HG03064 (cell line): Measurements from ENCODE around the gene FMOD.

Experiments
- ATAC-seq: cut with Tn5 transposase; IDR thresholded peaks from one replicate; pipeline ENCODE4 v1.9.1; 2021; ENCODE audit warnings: low read depth; ENCODE audit not compliant: unreplicated experiment

FMOD gene

GRCh38 chr1:203351037-203351625, at the start of gene FMOD:
TSS of gene FMOD (minus strand) at chr1:203351122. CDS start at chr1:203348270, 2,852 bp downstream.
- ATAC-seq, result no peak

GRCh38 chr1:203396595-203397194, 45.8 kb upstream of the FMOD start:
- no peak for ATAC-seq

- ATAC-seq, result no peak
Measured at GRCh38 chr1:203395751-203396150, 44.8 kb upstream of the FMOD start.

GRCh38 chr1:203390298-203390697, 39.4 kb upstream of the FMOD start:
- no peak for ATAC-seq

- ATAC-seq, result no peak
Measured at GRCh38 chr1:203388683-203389082, 37.8 kb upstream of the FMOD start.

GRCh38 chr1:203382026-203382425, 31.1 kb upstream of the FMOD start:
- no peak for ATAC-seq

GRCh38 chr1:203381151-203381751, 30.3 kb upstream of the FMOD start:
- ATAC-seq, result no peak

GRCh38 chr1:203380420-203381150, 29.7 kb upstream of the FMOD start:
- ATAC-seq, result no peak

GRCh38 chr1:203379825-203380224, 28.9 kb upstream of the FMOD start:
- ATAC-seq, result no peak

- no peak for ATAC-seq
Measured at GRCh38 chr1:203378556-203379245, 27.8 kb upstream of the FMOD start.

- ATAC-seq, result no peak
Measured at GRCh38 chr1:203373991-203374390, 23.1 kb upstream of the FMOD start.

GRCh38 chr1:203373002-203373401, 22.1 kb upstream of the FMOD start:
- ATAC-seq, result no peak

GRCh38 chr1:203371288-203371687, 20.4 kb upstream of the FMOD start:
- ATAC-seq, result no peak

GRCh38 chr1:203369666-203370065, 18.7 kb upstream of the FMOD start:
- no peak for ATAC-seq

- no peak for ATAC-seq
Measured at GRCh38 chr1:203368624-203369451, 17.9 kb upstream of the FMOD start.

- no peak for ATAC-seq
Measured at GRCh38 chr1:203367057-203367456, 16.1 kb upstream of the FMOD start.

- no peak for ATAC-seq
Measured at GRCh38 chr1:203366476-203366875, 15.6 kb upstream of the FMOD start.

GRCh38 chr1:203364806-203365205, 13.9 kb upstream of the FMOD start:
- ATAC-seq, result no peak

GRCh38 chr1:203364094-203364801, 13.3 kb upstream of the FMOD start:
- no peak for ATAC-seq

- ATAC-seq, result no peak
Measured at GRCh38 chr1:203362720-203363025, 11.8 kb upstream of the FMOD start.
